Smooth muscle cell (in vitro differentiated cells): ENCODE results near the gene DDI2. TPM values are rescaled to one million over a fixed set of nuclear protein-coding genes. Genes with fewer than 3 reads are reported as not detected.
A peak's percentile ranks its signal among the peaks of the same experiment; 100 is the strongest.

Experiments
- DNase-seq: peaks from one replicate; lab custom pipeline; 2025; ENCODE audit not compliant: unreplicated experiment; lab: John Stamatoyannopoulos, UW
- H2AFZ ChIP-seq: fragments of 200-600 bp; sonication (generic); 2 replicates; pipeline ENCODE4 v1.6.0; 2016; ENCODE audit warnings: antibody characterized with exemption, low read depth, mild to moderate bottlenecking
- H3F3A ChIP-seq: fragments of 200-600 bp; sonication (generic); 2 replicates; pipeline ENCODE4 v1.6.0; 2017; ENCODE audit warnings: antibody characterized with exemption, low read depth
- H3K27ac ChIP-seq: fragments of 200-600 bp; sonication (generic); 2 replicates; pipeline ENCODE4 v1.5.1; 2016; ENCODE audit warnings: low read depth, mild to moderate bottlenecking
- H3K27me3 ChIP-seq: fragments of 200-600 bp; sonication (generic); 2 replicates; pipeline ENCODE4 v1.6.1; 2016; ENCODE audit warnings: low read depth, mild to moderate bottlenecking
- H3K36me3 ChIP-seq: fragments of 200-600 bp; sonication (generic); 2 replicates; pipeline ENCODE4 v1.5.1; 2016; ENCODE audit warnings: low read depth
- H3K4me1 ChIP-seq: fragments of 200-600 bp; sonication (generic); 2 replicates; pipeline ENCODE4 v1.5.1; 2016; ENCODE audit warnings: low read depth
- H3K4me2 ChIP-seq: fragments of 200-600 bp; sonication (generic); 2 replicates; pipeline ENCODE4 v1.6.0; 2016; ENCODE audit warnings: mild to moderate bottlenecking
- H3K4me3 ChIP-seq: fragments of 200-600 bp; sonication (generic); 2 replicates; pipeline ENCODE4 v1.5.1; 2016; ENCODE audit warnings: mild to moderate bottlenecking
- H3K79me2 ChIP-seq: fragments of 200-600 bp; sonication (generic); 2 replicates; pipeline ENCODE4 v1.6.0; 2016; ENCODE audit warnings: low read depth, mild to moderate bottlenecking
- H3K9ac ChIP-seq: fragments of 200-600 bp; sonication (generic); 2 replicates; pipeline ENCODE4 v1.6.0; 2016; ENCODE audit warnings: low read depth
- H3K9me3 ChIP-seq: fragments of 200-600 bp; sonication (generic); replicated peaks from 2 replicates; pipeline ENCODE4 v1.5.1; 2016; ENCODE audit warnings: low read depth
- H4K20me1 ChIP-seq: fragments of 200-600 bp; sonication (generic); 2 replicates; pipeline ENCODE4 v1.6.0; 2016; ENCODE audit warnings: low read depth
- CTCF ChIP-seq: fragments of 200-600 bp; sonication (generic); IDR thresholded peaks from 2 replicates; pipeline ENCODE4 v1.5.1; 2017; ENCODE audit warnings: borderline replicate concordance, mild to moderate bottlenecking, antibody characterized with exemption; ENCODE audit not compliant: insufficient read depth, poor library complexity, severe bottlenecking
- WGBS: methylation state at CpG from one replicate; pipeline ENCODE4 v1.1.7; 2016; ENCODE audit warnings: low lambda C conversion rate; 5-methylcytosine and 5-hydroxymethylcytosine counted together
- polyA plus RNA-seq: library from polyadenylated mRNA; unstranded; fragments of >200 nt; fragmentation: Nextera tagmentation; extraction: Ambion mirVana; gene quantifications from 2 replicates; pipeline ENCODE4 v1.2.1, GENCODE V29; 2016
- total RNA-seq: library from RNA; depleted of rRNA; stranded (reverse); fragments of >200 nt; gene quantifications from 2 replicates; pipeline ENCODE4 v1.2.3, GENCODE V29; 2014

The DDI2 gene
- total and polyA plus RNA-seq, 2 experiments from 2014 or later: 3.5 to 10.9 TPM

GRCh38 chr1:15685820-15686219 is 68.6 kb downstream of the DDI2 start:
- peaks cover 64% of the 10 kb centered on the region for H3K79me2 ChIP-seq
- peak overlapping the region; percentile 94 for H3K4me2 ChIP-seq
- no peak overlapping the region for H3K9ac ChIP-seq
- H4K20me1 ChIP-seq: peaks cover 58% of the 10 kb centered on the region
- no peaks in the 10 kb centered on the region for H3K27me3 ChIP-seq
- whole genome bisulfite sequencing: 70% methylated on average over 4 of the region's 4 CpGs
- DNase-seq: no peak
- peaks cover 10% of the 10 kb centered on the region for H3K4me1 ChIP-seq
- peak overlapping the region; percentile 81 for H3K27ac ChIP-seq
- no peak for TF ChIP-seq CTCF
- peak overlapping the region; percentile 99 for H3K4me3 ChIP-seq
- no peaks in the 10 kb centered on the region for H3K9me3 ChIP-seq
- no peak overlapping the region for H2AFZ ChIP-seq
- H3F3A ChIP-seq: peaks cover 9% of the 10 kb centered on the region
- no peaks in the 10 kb centered on the region for H3K36me3 ChIP-seq

- DNase-seq: no peak
- no peaks in the 10 kb centered on the region for H3K9me3 ChIP-seq
- H3K4me2 ChIP-seq: no peak overlapping the region
- peaks cover 80% of the 10 kb centered on the region for H3K79me2 ChIP-seq
- no peak overlapping the region for H2AFZ ChIP-seq
- H3K27ac ChIP-seq: no peak overlapping the region
- H3F3A ChIP-seq: peaks cover 10% of the 10 kb centered on the region
- no peak overlapping the region for H3K9ac ChIP-seq
- H4K20me1 ChIP-seq: peaks cover 75% of the 10 kb centered on the region
- no peaks in the 10 kb centered on the region for H3K36me3 ChIP-seq
- H3K4me3 ChIP-seq: no peak overlapping the region
- no peaks in the 10 kb centered on the region for H3K27me3 ChIP-seq
- WGBS: 80% methylated on average over 2 of the region's 2 CpGs
- TF ChIP-seq CTCF: no peak
- H3K4me1 ChIP-seq: peaks cover 10% of the 10 kb centered on the region
These were observed 70.2 kb downstream of the DDI2 start for GRCh38 chr1:15687446-15687845.

- Histone ChIP-seq H3K27me3 (no peaks in the 10 kb centered on the region), H3K79me2 (peaks cover 100% of the 10 kb centered on the region), H4K20me1 (peaks cover 97% of the 10 kb centered on the region), H3K27ac (no peak overlapping the region), H3F3A (peaks cover 10% of the 10 kb centered on the region), H3K4me3 (no peak overlapping the region), H3K9me3 (no peaks in the 10 kb centered on the region), H3K4me1 (peaks cover 5% of the 10 kb centered on the region), H3K36me3 (no peaks in the 10 kb centered on the region), H3K4me2 (no peak overlapping the region), H2AFZ (no peak overlapping the region), H3K9ac (no peak overlapping the region)
- no peak for TF ChIP-seq CTCF
- no peak for DNase-seq
- 96% methylated on average over 6 of the region's 6 CpGs for WGBS
These were observed 73.1 kb downstream of the DDI2 start for GRCh38 chr1:15690317-15690716.

GRCh38 chr1:15691434-15692032 is 74.3 kb downstream of the DDI2 start:
- TF ChIP-seq CTCF: no peak
- no peak overlapping the region for H3K4me3 ChIP-seq
- H3K9ac ChIP-seq: no peak overlapping the region
- WGBS: 50% methylated on average over 11 of the region's 11 CpGs
- no peaks in the 10 kb centered on the region for H3K27me3 ChIP-seq
- no peaks in the 10 kb centered on the region for H3K4me1 ChIP-seq
- H4K20me1 ChIP-seq: peaks cover 99% of the 10 kb centered on the region
- no peak overlapping the region for H2AFZ ChIP-seq
- DNase-seq: no peak
- peak overlapping the region; percentile 44 for H3K27ac ChIP-seq
- H3K4me2 ChIP-seq: peak overlapping the region; percentile 60
- H3K79me2 ChIP-seq: peaks cover 100% of the 10 kb centered on the region
- no peaks in the 10 kb centered on the region for H3K9me3 ChIP-seq
- peaks cover 10% of the 10 kb centered on the region for H3F3A ChIP-seq
- H3K36me3 ChIP-seq: no peaks in the 10 kb centered on the region
